ENCODE measurements around the gene ZNF146. TPM values are rescaled to one million over a fixed set of nuclear protein-coding genes. Genes with fewer than 3 reads are reported as not detected.

Gene ZNF146
- total RNA-seq, 1 donor from 2014 or later: 59.6 TPM

- H3K36me3 Mint-ChIP-seq (ENCODE audit: unreplicated experiment): peaks cover 16% of the 10 kb centered on the region
- H3K9me3 Mint-ChIP-seq (ENCODE audit: unreplicated experiment): peaks cover 16% of the 10 kb centered on the region
- H3K27ac Mint-ChIP-seq (ENCODE audit: unreplicated experiment): no peak overlapping the region
- H3K4me3 Mint-ChIP-seq (ENCODE audit: unreplicated experiment): peak overlapping the region; percentile 82
- no peaks in the 10 kb centered on the region for H3K4me1 Mint-ChIP-seq (ENCODE audit: low read depth, unreplicated experiment)
- peak; percentile 53 for DNase-seq
- peaks cover 3% of the 10 kb centered on the region for H3K27me3 Mint-ChIP-seq (ENCODE audit: unreplicated experiment)
- no peak for TF ChIP-seq CTCF (IDR thresholded peaks at IDR 0.05; ENCODE audit: partially characterized antibody, unreplicated experiment)
These were observed 42.6 kb downstream of the ZNF146 start for GRCh38 chr19:36257520-36257876.

DNA sequence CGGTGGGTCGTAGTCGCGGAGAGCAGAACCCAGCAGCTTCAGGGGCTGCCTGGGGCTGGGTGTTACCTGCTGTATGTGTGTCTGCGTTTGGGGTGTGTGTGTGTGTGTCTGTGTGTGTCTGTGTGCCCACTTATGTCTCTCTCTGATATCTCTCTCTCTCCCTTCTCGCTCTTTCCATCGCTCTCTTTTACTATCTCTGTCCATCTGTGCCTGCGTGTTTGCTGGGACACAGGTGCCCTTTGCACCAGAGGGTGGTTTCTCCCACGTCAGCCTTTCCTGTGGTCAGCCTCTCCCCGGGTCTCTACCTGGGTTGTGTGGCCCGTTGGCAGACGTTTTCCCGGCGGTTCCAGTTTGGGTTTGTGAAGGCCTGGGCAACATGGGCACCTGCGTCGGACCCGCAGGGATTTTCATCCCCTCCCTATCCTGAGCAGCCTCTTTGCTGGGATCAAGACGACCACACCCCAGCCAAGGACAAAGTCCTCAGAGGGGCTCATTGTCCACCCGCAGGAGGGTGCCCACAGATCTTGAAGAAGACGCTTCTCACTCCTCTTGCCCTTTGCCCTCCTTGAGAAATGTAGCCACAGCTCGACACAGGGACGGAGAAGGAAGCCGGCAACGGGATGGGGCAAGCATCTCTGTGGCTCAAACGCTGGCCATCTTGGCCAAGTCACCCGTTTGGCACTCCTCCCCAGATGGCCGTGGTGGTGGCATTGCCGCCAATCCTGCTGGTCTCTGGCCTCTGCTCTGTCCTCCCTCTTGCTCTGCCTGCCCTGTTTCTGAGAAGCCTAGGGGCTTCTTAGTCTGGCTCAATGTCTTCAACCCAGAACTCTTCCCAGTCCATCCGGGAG is 43.3 kb downstream of the ZNF146 start:
- H3K4me3 Mint-ChIP-seq (ENCODE audit: unreplicated experiment): peak overlapping the region; percentile 82
- H3K9me3 Mint-ChIP-seq (ENCODE audit: unreplicated experiment): peaks cover 19% of the 10 kb centered on the region
- no peak for DNase-seq
- TF ChIP-seq CTCF (IDR thresholded peaks at IDR 0.05; ENCODE audit: partially characterized antibody, unreplicated experiment): no peak
- H3K27me3 Mint-ChIP-seq (ENCODE audit: unreplicated experiment): peaks cover 4% of the 10 kb centered on the region
- H3K27ac Mint-ChIP-seq (ENCODE audit: unreplicated experiment): peak overlapping the region; percentile 63
- peaks cover 17% of the 10 kb centered on the region for H3K36me3 Mint-ChIP-seq (ENCODE audit: unreplicated experiment)
- no peaks in the 10 kb centered on the region for H3K4me1 Mint-ChIP-seq (ENCODE audit: low read depth, unreplicated experiment)

DNA sequence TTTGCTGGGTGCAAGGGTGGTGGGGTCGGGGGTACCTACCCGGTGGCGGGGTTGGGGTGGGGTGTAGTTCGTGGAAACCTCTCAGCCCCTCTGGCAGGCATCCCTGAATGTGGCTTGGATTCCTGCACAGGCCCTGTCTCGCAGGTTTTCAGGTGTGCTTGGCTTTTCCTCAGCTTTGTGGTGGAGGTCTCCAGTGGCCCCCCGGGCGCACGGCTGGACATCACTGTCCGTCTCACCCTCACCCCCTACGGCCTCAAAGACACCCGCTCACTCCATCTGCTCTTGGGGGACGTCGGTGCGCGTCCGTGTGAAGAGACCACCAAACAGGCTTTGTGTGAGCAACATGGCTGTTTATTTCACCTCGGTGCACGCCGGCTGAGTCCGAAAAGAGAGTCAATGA is 44.3 kb downstream of the ZNF146 start:
- TF ChIP-seq CTCF (IDR thresholded peaks at IDR 0.05; ENCODE audit: partially characterized antibody, unreplicated experiment): no peak
- Mint-ChIP-seq H3K4me1 (ENCODE audit: low read depth, unreplicated experiment) (no peaks in the 10 kb centered on the region), H3K27ac (ENCODE audit: unreplicated experiment) (no peak overlapping the region), H3K36me3 (ENCODE audit: unreplicated experiment) (peaks cover 24% of the 10 kb centered on the region), H3K27me3 (ENCODE audit: unreplicated experiment) (peaks cover 4% of the 10 kb centered on the region), H3K4me3 (ENCODE audit: unreplicated experiment) (no peak overlapping the region), H3K9me3 (ENCODE audit: unreplicated experiment) (peaks cover 26% of the 10 kb centered on the region)
- DNase-seq: no peak

GRCh38 chr19:36265064-36265463 is 50.2 kb downstream of the ZNF146 start:
- Mint-ChIP-seq H3K36me3 (ENCODE audit: unreplicated experiment) (peaks cover 29% of the 10 kb centered on the region), H3K4me3 (ENCODE audit: unreplicated experiment) (no peak overlapping the region), H3K4me1 (ENCODE audit: low read depth, unreplicated experiment) (no peaks in the 10 kb centered on the region), H3K27me3 (ENCODE audit: unreplicated experiment) (peaks cover 7% of the 10 kb centered on the region), H3K27ac (ENCODE audit: unreplicated experiment) (no peak overlapping the region), H3K9me3 (ENCODE audit: unreplicated experiment) (peaks cover 24% of the 10 kb centered on the region)
- TF ChIP-seq CTCF (IDR thresholded peaks at IDR 0.05; ENCODE audit: partially characterized antibody, unreplicated experiment): no peak
- DNase-seq: no peak

- H3K9me3 Mint-ChIP-seq (ENCODE audit: unreplicated experiment): peaks cover 24% of the 10 kb centered on the region
- H3K4me1 Mint-ChIP-seq (ENCODE audit: low read depth, unreplicated experiment): no peaks in the 10 kb centered on the region
- no peak overlapping the region for H3K27ac Mint-ChIP-seq (ENCODE audit: unreplicated experiment)
- peaks cover 7% of the 10 kb centered on the region for H3K27me3 Mint-ChIP-seq (ENCODE audit: unreplicated experiment)
- H3K36me3 Mint-ChIP-seq (ENCODE audit: unreplicated experiment): peaks cover 29% of the 10 kb centered on the region
- TF ChIP-seq CTCF (IDR thresholded peaks at IDR 0.05; ENCODE audit: partially characterized antibody, unreplicated experiment): no peak
- no peak for DNase-seq
- no peak overlapping the region for H3K4me3 Mint-ChIP-seq (ENCODE audit: unreplicated experiment)
These were observed 51.0 kb downstream of the ZNF146 start for GRCh38 chr19:36265856-36266374.
